Transverse colon (tissue), 4 donors: ENCODE data around the gene TBX18. TPM values are rescaled to one million over a fixed set of nuclear protein-coding genes. Genes with fewer than 3 reads are reported as not detected.

Experiments
- DNase-seq: peaks from one replicate; pipeline ENCODE4 v3.0.0-alpha.2; 2019
- H3K27ac ChIP-seq, 4 donors: fragments of 200-600 bp; sonication (generic); 2 replicates each; pipeline ENCODE4 v1.5.1; 2016 to 2018; ENCODE audit warnings: inconsistent platforms in 4 of 4
- H3K27me3 ChIP-seq: fragments of 200-600 bp; sonication (generic); 2 replicates; pipeline ENCODE4 v1.5.1; 2017; ENCODE audit warnings: inconsistent platforms
- H3K36me3 ChIP-seq, 4 donors: fragments of 200-600 bp; sonication (generic); 2 replicates each; pipeline ENCODE4 v1.5.1; 2017 to 2019; ENCODE audit warnings: inconsistent platforms in 4 of 4
- H3K4me1 ChIP-seq, 4 donors: fragments of 200-600 bp; sonication (generic); 2 replicates each; pipeline ENCODE4 v1.5.1; 2017 to 2020; ENCODE audit warnings: inconsistent platforms in 4 of 4
- H3K4me3 ChIP-seq, 4 donors: fragments of 200-600 bp; sonication (generic); 1 replicate in 1 of 4; 2 replicates in 3 of 4; pipeline versions ENCODE4 v1.5.1 to v1.6.1; 2017 to 2019; ENCODE audit warnings: inconsistent platforms in 4 of 4
- H3K9me3 ChIP-seq, 2 donors: fragments of 200-600 bp; sonication (generic); 2 replicates each; pipeline ENCODE4 v1.5.1; 2017 to 2019; ENCODE audit warnings: inconsistent platforms in 2 of 2
- EP300 ChIP-seq: sonication (generic); formaldehyde crosslinking; IDR thresholded peaks from one replicate; pipeline ENCODE4 v1.6.1; 2017; ENCODE audit warnings: antibody characterized with exemption, low read depth
- POLR2A ChIP-seq: fragments of 450-650 bp; IDR thresholded peaks from one replicate; pipeline ENCODE4 v1.6.1; 2016; ENCODE audit warnings: antibody characterized with exemption, mild to moderate bottlenecking, moderate library complexity
- POLR2AphosphoS5 ChIP-seq, 3 donors: sonication (generic); formaldehyde crosslinking; IDR thresholded peaks; one replicate each; pipeline ENCODE4 v1.6.1; 2016; ENCODE audit warnings: antibody characterized with exemption in 3 of 3
- WGBS, 2 donors: methylation state at CpG; one replicate each; pipeline ENCODE4 v1.1.5; 2018; ENCODE audit warnings: low coverage in 1 of 2; 5-methylcytosine and 5-hydroxymethylcytosine counted together
- in situ Hi-C, 4 donors: fragments of 200-750 bp; cut with MboI; loops; one replicate each; pipeline versions ENCODE4 v1.15.0 to v1.15.1; 2017; ENCODE audit warnings: low sequenced_read_pairs in 3 of 4, low pct_ligation_motif_present in 1 of 4, low pct_unique_long_range_greater_than_20kb in 1 of 4
- intact Hi-C: fragments of 100-400 bp; cut with DNase I; formaldehyde crosslinking; loops from one replicate; pipeline ENCODE4 v1.15.1; 2023; ENCODE audit warnings: low total_unique reads
- total RNA-seq, 4 donors: library from RNA; depleted of rRNA; stranded (reverse); fragments of >200 nt; gene quantifications; one replicate each; pipeline ENCODE4 v1.1.0, GENCODE V29; 2016
- TF ChIP-seq, protein P1 (sequence below), 5 experiments: fragments of 200-600 bp in 3 of 5; fragments of 450-650 bp in 2 of 5; sonication (generic) in 3 of 5; IDR thresholded peaks; 1 replicate in 2 of 5; 2 replicates in 3 of 5; pipeline ENCODE4 v1.5.1; 2016 to 2017; ENCODE audit warnings: antibody characterized with exemption in 5 of 5, inconsistent platforms in 3 of 5, mild to moderate bottlenecking in 2 of 5, moderate library complexity in 1 of 5

TBX18 gene
- total RNA-seq, 4 donors from 2014 or later: 0.14 to 3.2 (median 1.9) TPM

DNA sequence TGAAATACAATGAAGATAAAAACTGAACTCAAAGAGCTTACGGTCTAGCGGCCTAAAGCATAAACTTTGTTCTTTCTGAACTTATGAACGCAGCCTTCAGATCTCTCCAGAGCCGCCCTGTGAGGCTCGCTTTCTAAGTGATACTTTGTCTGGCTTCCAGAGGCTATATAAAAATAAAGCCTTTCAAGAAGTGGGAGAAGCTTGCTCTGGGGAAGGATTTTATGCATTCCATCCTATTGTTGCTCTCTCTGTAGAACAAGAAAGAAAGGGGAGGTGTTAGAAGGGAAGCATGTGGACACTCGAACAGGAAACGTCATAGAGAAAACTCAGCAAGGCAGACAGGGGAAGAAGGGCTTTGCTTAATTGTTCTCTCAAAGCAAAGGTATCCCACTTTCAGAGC, 77.0 kb downstream of the TBX18 start:
- WGBS, 2 donors: 45 to 64% methylated on average over 7 of the region's 7 CpGs
- Histone ChIP-seq H3K4me1 (no peaks in the 10 kb centered on the region), H3K27me3 (no peaks in the 10 kb centered on the region), H3K9me3 (no peaks in the 10 kb centered on the region), H3K36me3 (no peaks in the 10 kb centered on the region), H3K27ac (no peak overlapping the region), H3K4me3 (no peak overlapping the region)
- in situ Hi-C loops: no loop called here
- intact Hi-C loops: no loop called here
- DNase-seq: no peak
- TF ChIP-seq EP300 (no peak), POLR2AphosphoS5 (IDR thresholded peaks at IDR 0.05) (no peak), POLR2A (no peak)
- TF ChIP-seq, protein P1, sequence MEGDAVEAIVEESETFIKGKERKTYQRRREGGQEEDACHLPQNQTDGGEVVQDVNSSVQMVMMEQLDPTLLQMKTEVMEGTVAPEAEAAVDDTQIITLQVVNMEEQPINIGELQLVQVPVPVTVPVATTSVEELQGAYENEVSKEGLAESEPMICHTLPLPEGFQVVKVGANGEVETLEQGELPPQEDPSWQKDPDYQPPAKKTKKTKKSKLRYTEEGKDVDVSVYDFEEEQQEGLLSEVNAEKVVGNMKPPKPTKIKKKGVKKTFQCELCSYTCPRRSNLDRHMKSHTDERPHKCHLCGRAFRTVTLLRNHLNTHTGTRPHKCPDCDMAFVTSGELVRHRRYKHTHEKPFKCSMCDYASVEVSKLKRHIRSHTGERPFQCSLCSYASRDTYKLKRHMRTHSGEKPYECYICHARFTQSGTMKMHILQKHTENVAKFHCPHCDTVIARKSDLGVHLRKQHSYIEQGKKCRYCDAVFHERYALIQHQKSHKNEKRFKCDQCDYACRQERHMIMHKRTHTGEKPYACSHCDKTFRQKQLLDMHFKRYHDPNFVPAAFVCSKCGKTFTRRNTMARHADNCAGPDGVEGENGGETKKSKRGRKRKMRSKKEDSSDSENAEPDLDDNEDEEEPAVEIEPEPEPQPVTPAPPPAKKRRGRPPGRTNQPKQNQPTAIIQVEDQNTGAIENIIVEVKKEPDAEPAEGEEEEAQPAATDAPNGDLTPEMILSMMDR (IDR thresholded peaks at IDR 0.05): no peak

DNA sequence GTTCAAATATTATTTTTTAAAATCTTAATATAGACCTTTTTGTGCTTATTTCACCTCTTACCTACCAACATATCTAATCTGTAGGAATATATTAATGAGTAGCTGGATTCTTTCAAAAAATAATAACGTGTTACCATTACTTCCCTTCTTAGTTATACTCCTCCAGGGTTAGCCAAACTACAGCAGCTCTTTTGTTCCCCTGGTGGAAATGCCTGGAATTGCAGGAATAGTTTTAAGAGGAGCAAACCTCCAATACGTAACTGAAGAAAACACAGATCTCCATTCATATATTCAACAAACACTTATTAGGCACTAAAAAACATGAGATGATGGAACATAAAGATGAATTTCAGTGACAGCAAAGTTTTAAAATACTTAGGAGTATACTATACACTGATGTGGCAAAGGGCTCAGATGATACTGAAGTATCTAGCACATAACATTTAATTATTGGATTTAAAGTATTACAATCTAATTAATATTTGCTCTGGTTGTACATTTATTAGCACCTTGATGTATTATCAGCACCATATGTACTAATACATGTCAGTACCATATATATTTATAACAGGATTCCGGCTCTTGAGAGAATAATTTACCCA, 78.3 kb downstream of the TBX18 start:
- Histone ChIP-seq H3K27me3 (no peaks in the 10 kb centered on the region), H3K9me3 (no peaks in the 10 kb centered on the region), H3K4me1 (no peaks in the 10 kb centered on the region), H3K4me3 (no peak overlapping the region), H3K27ac (no peak overlapping the region), H3K36me3 (no peaks in the 10 kb centered on the region)
- TF ChIP-seq, protein P1 (IDR thresholded peaks at IDR 0.05): peak; percentile 20 to 42 (median 33)
- TF ChIP-seq POLR2A (no peak), POLR2AphosphoS5 (IDR thresholded peaks at IDR 0.05) (no peak), EP300 (no peak)
- 64 to 79% methylated on average over 3 of the region's 3 CpGs for WGBS, 2 donors
- in situ Hi-C loops: no loop called here
- intact Hi-C loops: no loop called here
- DNase-seq: no peak

DNA sequence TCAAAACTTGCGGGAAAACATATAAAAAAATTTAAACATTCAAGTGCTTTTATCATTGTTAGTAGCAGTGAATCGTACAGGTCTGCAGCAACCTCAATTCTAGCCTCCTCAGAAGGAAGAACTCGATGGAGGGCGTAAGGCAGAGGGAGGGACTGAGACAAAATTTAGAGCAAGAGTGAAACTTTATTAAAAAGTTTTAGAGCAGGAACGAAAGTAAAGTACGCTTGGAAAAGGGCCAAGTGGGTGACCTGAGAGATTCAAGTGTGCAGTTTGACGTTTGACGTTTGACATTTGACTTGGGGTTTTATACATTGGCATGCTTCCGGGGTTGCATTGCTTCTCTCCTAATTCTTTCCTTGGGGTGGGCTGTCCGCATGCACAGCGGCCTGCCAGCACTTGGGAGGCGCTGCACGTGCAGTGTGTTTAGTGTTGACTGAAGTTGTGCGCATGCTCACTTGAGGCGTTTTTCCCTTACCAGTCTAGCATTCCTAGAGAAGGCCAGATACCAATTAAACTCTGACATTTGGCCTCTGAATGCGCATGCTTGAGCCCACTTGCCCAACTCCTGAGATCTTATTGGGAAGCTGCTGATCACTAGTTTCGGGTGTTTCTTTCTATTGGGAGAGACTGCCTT, 82.6 kb downstream of the TBX18 start:
- in situ Hi-C loops: no loop called here
- no peaks in the 10 kb centered on the region for H3K9me3 ChIP-seq
- no peaks in the 10 kb centered on the region for H3K27me3 ChIP-seq
- H3K4me3 ChIP-seq: no peak overlapping the region
- intact Hi-C loops: no loop called here
- no peak for TF ChIP-seq EP300
- no peak for TF ChIP-seq POLR2AphosphoS5 (IDR thresholded peaks at IDR 0.05)
- TF ChIP-seq POLR2A: no peak
- TF ChIP-seq, protein P1 (IDR thresholded peaks at IDR 0.05): no peak
- no peak for DNase-seq
- WGBS, 2 donors: 82 to 86% methylated on average over 6 to 17 of the region's 17 CpGs
- no peak overlapping the region for H3K27ac ChIP-seq
- H3K36me3 ChIP-seq: no peaks in the 10 kb centered on the region
- H3K4me1 ChIP-seq: no peaks in the 10 kb centered on the region

DNA sequence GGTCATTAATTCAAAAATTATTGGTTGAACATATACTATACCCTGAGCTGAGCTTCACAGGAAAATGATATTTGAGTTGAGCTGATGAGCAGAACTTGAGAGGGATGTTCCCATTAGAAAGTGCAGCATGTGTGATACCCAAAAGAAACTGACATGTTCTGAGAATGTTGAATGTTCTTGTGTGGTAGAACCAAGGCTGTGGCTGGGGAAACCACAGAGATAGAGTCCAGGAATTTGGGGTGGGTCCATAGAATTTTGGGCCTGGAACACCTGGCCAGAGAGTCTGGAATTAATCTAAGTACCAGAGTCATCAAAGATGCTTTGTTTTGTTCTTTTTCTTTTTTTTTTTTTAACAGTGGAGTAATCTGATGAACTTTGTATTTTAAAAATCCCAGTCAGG, 88.7 kb downstream of the TBX18 start:
- TF ChIP-seq POLR2A (no peak), EP300 (no peak), POLR2AphosphoS5 (IDR thresholded peaks at IDR 0.05) (no peak)
- TF ChIP-seq, protein P1 (IDR thresholded peaks at IDR 0.05): no peak
- Histone ChIP-seq H3K36me3 (no peaks in the 10 kb centered on the region), H3K4me1 (no peaks in the 10 kb centered on the region), H3K9me3 (no peaks in the 10 kb centered on the region), H3K27ac (no peak overlapping the region), H3K4me3 (no peak overlapping the region), H3K27me3 (no peaks in the 10 kb centered on the region)
- intact Hi-C loops (no loop called here), in situ Hi-C loops (no loop called here)
- no peak for DNase-seq
